AG09309 (cell line): ENCODE results near the gene ETV4.
A peak's percentile ranks its signal among the peaks of the same experiment; 100 is the strongest.

Experiments used
- DNase-seq: peaks from one replicate; pipeline ENCODE4 v3.0.0-alpha.2; 2010; ENCODE audit warnings: low read depth
- H3K4me3 ChIP-seq: 2 replicates; pipeline ENCODE4 v1.5.1; 2011; ENCODE audit warnings: mild to moderate bottlenecking, low read depth, low read length, moderate library complexity; ENCODE audit not compliant: control insufficient read depth
- CTCF ChIP-seq: IDR thresholded peaks from 2 replicates; pipeline ENCODE4 v1.5.1; 2011; ENCODE audit warnings: mild to moderate bottlenecking, low read depth, low read length, inconsistent platforms; ENCODE audit not compliant: insufficient read depth, control insufficient read depth; ENCODE audit errors: missing control alignments

ETV4 gene

DNA sequence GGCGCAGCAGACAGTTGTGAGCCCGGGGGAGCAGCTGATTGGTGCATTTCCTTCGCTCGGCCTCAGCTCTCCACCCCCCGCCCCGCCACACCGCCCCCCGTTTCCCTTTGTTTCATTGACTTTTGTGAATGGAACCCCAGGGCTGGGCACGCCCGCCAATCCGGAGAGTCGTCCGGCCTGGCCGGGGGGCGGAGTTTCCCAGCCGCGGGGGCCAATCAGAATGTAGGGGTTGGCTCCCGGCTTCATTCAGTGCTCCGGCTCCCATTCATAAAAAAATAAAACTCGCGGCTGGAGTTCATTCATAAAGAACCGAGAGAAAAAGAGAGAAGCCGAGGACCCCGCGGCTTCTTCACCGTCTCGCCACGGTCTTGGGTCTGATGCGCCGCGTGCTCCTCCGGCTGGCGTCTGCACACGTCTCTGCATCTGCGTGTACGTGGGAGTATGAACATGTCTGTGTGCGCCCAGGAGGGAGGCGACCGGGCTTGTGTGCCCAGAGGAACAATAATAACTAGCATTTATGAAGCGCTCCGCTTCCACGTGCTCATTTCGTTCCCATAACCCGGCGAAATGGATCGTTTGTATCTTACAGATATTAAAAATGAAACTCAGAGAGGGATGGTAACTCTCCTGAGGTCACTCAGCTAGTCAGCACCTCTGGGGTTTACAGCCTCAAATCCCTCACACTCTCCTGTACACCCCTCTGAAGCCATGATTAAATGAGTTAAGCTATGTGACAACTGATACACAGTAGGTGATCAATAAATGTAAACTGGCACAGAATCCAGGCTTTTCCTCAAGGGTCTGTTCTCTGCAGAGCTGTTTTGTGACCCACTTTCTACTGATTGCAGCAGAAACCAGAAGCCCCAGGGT lies at the start of gene ETV4:
Gene ETV4 (minus strand): TSS at position 22 of the 870 bp plus-strand sequence. CDS start 723 bp downstream, outside the sequence.
- TF ChIP-seq CTCF = no peak
- H3K4me3 ChIP-seq = peak within 1 kb of the TSS; percentile 67
- DNase-seq = peak; percentile 55

DNA sequence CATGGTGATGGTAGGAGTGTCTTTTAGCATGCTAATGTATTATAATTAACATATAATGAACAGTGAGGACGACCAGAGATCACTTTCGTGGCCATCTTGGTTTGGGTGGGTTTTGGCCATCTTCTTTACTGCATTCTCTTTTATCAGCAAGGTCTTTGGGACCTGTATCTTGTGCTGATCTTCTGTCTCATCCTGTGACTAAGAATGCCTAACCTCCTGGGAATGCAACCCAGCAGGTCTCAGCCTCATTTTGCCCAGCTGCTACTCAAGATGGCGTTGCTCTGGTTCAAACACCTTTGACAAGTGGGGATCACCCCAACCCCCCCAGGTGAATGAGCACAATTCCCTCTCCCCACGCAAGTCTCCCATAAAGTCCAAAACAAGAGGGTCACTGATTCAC lies 49.3 kb upstream of the ETV4 start:
- no peak overlapping the region for H3K4me3 ChIP-seq
- DNase-seq = no peak
- TF ChIP-seq CTCF = no peak

DNA sequence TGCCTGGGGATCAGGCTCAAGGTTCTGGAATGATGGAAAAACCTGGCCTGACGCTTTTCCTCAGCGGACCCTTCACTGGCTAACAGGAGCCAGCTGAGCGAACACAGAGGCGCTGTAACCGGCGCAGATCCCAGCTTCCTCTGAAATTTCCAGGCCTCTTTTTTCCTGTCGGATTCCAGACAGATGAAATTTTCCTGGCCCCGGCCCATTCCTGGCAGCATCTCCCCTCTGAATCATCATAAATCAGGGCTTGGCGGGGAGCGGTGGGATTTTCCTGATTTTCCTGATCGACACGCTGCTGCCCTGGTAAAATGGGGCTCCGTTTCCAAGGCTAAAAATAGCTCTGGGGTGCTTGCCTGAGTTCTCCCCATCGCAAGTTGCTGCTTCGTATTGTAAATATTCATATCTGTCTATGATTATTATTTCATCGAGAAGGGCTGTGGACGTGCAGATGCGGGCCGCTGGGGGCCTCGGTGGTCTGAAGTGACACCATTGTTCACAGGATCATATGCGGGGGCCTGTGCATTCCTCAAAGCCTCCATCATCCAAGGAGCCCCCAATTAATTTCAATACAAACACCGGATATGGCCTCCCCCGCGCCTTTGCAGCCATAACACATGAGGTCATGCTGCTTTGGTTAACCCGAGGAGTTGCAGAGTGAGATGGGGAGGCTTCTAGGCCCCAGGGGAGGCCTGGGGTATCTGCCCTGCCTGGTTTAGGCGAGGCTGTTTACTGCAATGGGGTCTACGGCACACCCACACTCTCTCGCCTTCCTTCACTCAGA lies 45.8 kb upstream of the ETV4 start:
- DNase-seq = no peak
- H3K4me3 ChIP-seq = no peak overlapping the region
- TF ChIP-seq CTCF = no peak

- TF ChIP-seq CTCF = no peak
- no peak overlapping the region for H3K4me3 ChIP-seq
These were observed 44.9 kb upstream of the ETV4 start for GRCh38 chr17:43591001-43591400.

GRCh38 chr17:43588664-43589435 lies 42.7 kb upstream of the ETV4 start:
- TF ChIP-seq CTCF = no peak
- DNase-seq = no peak
- no peak overlapping the region for H3K4me3 ChIP-seq

More at GRCh38 chr17:43591001-43591400, 44.9 kb upstream of the ETV4 start:
- DNase-seq = no peak

DNA sequence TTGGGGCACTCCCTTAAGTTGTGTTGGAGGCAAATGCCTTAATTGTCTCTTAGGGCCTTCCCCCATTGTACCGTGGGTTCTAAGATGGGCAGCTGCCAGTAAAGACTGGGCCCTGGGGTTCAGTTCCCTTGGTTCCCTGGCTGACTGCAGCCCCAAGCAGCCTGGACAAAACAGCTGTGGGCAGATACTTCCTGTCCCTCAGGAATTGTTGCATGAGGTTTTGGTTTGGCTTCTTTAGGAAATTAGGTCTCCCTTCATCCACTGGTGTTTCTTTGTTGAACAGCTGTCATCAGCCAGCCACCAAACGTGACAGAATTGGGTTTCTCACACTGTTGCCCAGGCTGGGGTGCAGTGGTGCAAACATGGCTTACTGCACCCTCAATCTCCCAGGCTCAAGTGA lies 42.0 kb upstream of the ETV4 start:
- DNase-seq = no peak
- TF ChIP-seq CTCF = no peak
- H3K4me3 ChIP-seq = no peak overlapping the region
